Lower lobe of right lung (tissue), 2 donors: ENCODE measurements around the gene WDFY2. TPM values are rescaled to one million over a fixed set of nuclear protein-coding genes. Genes with fewer than 3 reads are reported as not detected.

Source experiments
- ATAC-seq, 2 donors: fragments of 200-7000 bp; cut with Tn5 transposase; one replicate each; pipeline ENCODE4 v1.9.1; 2020 to 2022; ENCODE audit warnings: mild to moderate bottlenecking in 2 of 2, moderate library complexity in 2 of 2
- DNase-seq: peaks from one replicate; pipeline ENCODE4 v3.0.0-alpha.2; 2020
- H3K27ac ChIP-seq: fragments of 200-600 bp; one replicate; pipeline ENCODE4 v1.8.0; 2022
- H3K27me3 ChIP-seq: fragments of 200-600 bp; one replicate; pipeline ENCODE4 v1.8.0; 2022; ENCODE audit warnings: low read depth
- H3K36me3 ChIP-seq: fragments of 200-600 bp; one replicate; pipeline ENCODE4 v1.8.0; 2022; ENCODE audit warnings: mild to moderate bottlenecking
- H3K4me1 ChIP-seq: fragments of 200-600 bp; one replicate; pipeline ENCODE4 v1.8.0; 2022
- H3K4me3 ChIP-seq: fragments of 200-600 bp; one replicate; pipeline ENCODE4 v1.8.0; 2022; ENCODE audit warnings: mild to moderate bottlenecking
- H3K9me3 ChIP-seq: fragments of 200-600 bp; one replicate; pipeline ENCODE4 v1.8.0; 2022
- intact Hi-C: fragments of 100-400 bp; cut with DNase I; formaldehyde crosslinking; loops from one replicate; pipeline ENCODE4 v1.11.0; 2022
- total RNA-seq: library from RNA; stranded (reverse); fragmentation: NEBNext Ultra II Directional; extraction: Animal tissue kit (Norgen Biotek cat#: 25700); gene quantifications from one replicate; pipeline ENCODE4 v1.2.1, GENCODE V29; 2021
- TF ChIP-seq, protein P1 (sequence below): fragments of 200-600 bp; IDR thresholded peaks from one replicate; pipeline ENCODE4 v1.8.0; 2022; ENCODE audit warnings: antibody characterized with exemption, mild to moderate bottlenecking
- donor health status: DM: no; HTN: yes; CAD: no; lungs with severe emphysema.

Gene WDFY2
- total RNA-seq, 1 donor from 2014 or later = 16.6 TPM

DNA sequence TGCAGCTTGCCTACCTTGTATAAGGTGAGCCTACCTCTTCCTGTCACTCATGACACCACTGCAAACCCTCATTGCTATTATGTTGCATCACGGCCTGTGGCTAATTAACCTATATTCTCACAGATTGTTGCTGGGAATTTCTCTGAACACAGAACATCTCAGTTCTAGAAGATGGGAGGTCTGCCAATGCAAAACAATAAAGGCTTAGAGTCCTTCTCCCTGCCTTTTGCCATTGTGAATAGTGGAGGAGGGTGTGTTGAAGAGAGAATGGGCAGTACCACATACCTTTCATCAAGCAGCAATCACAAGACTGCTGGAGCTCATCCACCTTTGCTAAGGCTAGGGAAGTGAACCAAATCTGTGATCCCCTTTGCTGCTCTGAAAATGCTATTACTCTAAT lies 34.4 kb downstream of the WDFY2 start:
- Histone ChIP-seq H3K4me3 (no peak overlapping the region), H3K27me3 (no peaks in the 10 kb centered on the region), H3K36me3 (no peaks in the 10 kb centered on the region), H3K4me1 (peaks cover 32% of the 10 kb centered on the region), H3K27ac (no peak overlapping the region), H3K9me3 (no peaks in the 10 kb centered on the region)
- ATAC-seq (peak in 1 of 2 donors; percentile 66), DNase-seq (no peak)
- intact Hi-C loops = no loop called here
- TF ChIP-seq, protein P1, sequence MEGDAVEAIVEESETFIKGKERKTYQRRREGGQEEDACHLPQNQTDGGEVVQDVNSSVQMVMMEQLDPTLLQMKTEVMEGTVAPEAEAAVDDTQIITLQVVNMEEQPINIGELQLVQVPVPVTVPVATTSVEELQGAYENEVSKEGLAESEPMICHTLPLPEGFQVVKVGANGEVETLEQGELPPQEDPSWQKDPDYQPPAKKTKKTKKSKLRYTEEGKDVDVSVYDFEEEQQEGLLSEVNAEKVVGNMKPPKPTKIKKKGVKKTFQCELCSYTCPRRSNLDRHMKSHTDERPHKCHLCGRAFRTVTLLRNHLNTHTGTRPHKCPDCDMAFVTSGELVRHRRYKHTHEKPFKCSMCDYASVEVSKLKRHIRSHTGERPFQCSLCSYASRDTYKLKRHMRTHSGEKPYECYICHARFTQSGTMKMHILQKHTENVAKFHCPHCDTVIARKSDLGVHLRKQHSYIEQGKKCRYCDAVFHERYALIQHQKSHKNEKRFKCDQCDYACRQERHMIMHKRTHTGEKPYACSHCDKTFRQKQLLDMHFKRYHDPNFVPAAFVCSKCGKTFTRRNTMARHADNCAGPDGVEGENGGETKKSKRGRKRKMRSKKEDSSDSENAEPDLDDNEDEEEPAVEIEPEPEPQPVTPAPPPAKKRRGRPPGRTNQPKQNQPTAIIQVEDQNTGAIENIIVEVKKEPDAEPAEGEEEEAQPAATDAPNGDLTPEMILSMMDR = no peak

DNA sequence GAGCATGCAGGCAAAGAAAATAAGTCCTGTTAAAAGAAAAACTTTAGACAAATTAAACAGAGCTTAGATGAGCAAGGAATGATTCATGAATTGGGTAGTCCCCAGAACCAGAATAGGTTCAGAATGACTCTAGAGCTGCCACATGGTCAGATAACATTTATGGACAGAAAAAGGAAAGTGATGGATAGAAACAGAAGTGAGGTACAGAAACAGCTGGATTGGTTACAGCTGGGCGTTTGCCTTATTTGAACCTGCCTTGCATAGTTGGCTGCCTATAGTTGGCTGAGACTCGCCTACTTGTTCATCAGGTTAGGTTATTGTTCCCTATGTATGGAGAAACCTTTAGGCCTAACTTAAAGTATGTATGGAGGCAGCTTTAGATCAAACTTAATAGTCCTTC lies 35.4 kb downstream of the WDFY2 start:
- ATAC-seq (no peak), DNase-seq (no peak)
- Histone ChIP-seq H3K27ac (no peak overlapping the region), H3K9me3 (no peaks in the 10 kb centered on the region), H3K4me1 (peaks cover 35% of the 10 kb centered on the region), H3K36me3 (no peaks in the 10 kb centered on the region), H3K4me3 (no peak overlapping the region), H3K27me3 (no peaks in the 10 kb centered on the region)
- intact Hi-C loops = no loop called here
- TF ChIP-seq, protein P1 = no peak

DNA sequence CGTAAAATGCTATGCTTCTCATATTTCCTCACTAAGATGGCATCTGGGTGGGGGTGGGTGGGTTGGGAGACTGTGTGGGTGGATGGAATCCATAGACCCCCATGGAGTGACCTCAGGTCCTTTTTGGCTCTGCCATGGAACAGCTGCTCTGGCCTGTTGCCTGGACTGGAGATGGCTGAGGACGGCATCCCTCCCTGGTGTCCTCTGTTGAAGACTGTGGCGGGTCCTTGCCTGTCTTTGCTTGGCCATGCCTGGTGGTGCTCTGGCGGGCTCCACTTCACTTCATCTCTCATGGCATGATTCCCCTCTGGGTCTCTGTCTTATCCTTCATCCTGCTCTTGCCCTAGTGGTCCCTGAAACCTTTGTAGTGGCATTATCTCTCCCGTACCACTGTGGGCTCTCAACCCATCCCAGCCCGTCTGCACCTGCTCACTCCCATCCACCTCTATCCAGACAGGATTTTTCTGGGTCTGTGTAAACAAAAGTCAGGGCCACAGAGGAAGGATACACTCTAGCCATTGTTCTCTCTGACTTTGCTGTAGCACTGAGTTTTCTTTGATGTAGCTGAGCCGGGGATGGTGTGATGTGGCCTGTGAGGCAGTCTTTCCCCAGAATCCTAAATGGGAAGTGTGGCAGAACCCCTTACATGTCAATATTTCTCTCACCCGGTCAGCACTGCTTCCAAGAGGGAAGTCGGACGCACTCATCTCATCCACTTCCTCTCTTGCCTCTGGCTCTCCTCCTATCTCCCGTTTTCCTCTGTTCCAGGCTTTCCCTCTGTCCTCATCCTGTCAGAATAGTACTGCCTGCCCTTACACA lies 36.1 kb downstream of the WDFY2 start:
- H3K27me3 ChIP-seq = no peaks in the 10 kb centered on the region
- intact Hi-C loops = no loop called here
- no peak for DNase-seq
- peak; percentile 48 to 64 for ATAC-seq
- H3K4me3 ChIP-seq = no peak overlapping the region
- H3K36me3 ChIP-seq = no peaks in the 10 kb centered on the region
- TF ChIP-seq, protein P1 = no peak
- no peaks in the 10 kb centered on the region for H3K9me3 ChIP-seq
- no peak overlapping the region for H3K27ac ChIP-seq
- H3K4me1 ChIP-seq = peaks cover 39% of the 10 kb centered on the region

DNA sequence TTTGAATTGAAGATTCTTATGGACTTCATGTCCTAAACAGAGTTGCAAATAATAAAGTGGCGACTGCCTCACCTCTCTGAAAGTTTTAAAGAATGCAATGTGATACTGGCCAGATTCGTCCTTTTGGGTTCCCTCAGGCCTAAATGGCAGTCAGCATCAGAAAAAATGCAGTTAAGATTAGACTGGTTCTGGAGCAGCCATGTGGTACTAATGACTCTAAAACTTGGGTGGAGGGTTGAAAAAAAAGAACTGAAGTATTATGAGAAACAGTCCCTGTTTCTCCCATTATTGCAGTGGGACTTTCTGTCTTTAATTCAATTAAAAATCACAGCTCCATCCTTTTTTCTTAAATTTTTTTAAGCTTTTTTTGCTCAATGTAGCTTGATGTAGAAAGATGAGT lies 37.3 kb downstream of the WDFY2 start:
- H3K4me1 ChIP-seq = peaks cover 51% of the 10 kb centered on the region
- no peaks in the 10 kb centered on the region for H3K9me3 ChIP-seq
- no peaks in the 10 kb centered on the region for H3K36me3 ChIP-seq
- no peak overlapping the region for H3K27ac ChIP-seq
- H3K27me3 ChIP-seq = no peaks in the 10 kb centered on the region
- intact Hi-C loops = no loop called here
- TF ChIP-seq, protein P1 = no peak
- DNase-seq (no peak), ATAC-seq (no peak)
- no peak overlapping the region for H3K4me3 ChIP-seq

DNA sequence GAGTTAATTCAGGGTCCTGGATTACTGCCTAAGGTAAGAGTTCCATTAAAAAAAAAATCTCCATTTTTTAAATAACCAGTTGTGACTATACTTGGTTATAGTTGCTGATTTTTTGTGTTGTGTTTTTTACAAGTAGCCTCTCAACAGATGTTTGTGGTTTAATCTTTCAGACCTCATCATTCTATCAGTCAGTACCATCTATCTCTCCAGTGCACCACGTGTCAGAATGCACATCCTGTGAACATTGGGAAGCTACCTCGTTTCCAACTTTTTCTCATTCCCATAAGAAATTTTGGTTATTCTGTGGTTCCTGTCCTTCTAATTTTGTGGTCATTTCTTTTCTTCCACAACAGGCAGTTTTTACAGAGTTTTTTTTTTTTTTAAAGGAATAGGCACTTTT lies 39.2 kb downstream of the WDFY2 start:
- no peaks in the 10 kb centered on the region for H3K36me3 ChIP-seq
- intact Hi-C loops = no loop called here
- ATAC-seq (no peak), DNase-seq (no peak)
- no peak overlapping the region for H3K4me3 ChIP-seq
- no peaks in the 10 kb centered on the region for H3K27me3 ChIP-seq
- H3K4me1 ChIP-seq = peaks cover 53% of the 10 kb centered on the region
- TF ChIP-seq, protein P1 = no peak
- H3K27ac ChIP-seq = no peak overlapping the region
- no peaks in the 10 kb centered on the region for H3K9me3 ChIP-seq
